Astrocyte (in vitro differentiated cells and primary cell): ENCODE results near the gene SUN1. TPM values are rescaled to one million over a fixed set of nuclear protein-coding genes. Genes with fewer than 3 reads are reported as not detected.

Experiments used
- DNase-seq: peaks from one replicate; pipeline ENCODE4 v3.0.0-alpha.2; 2010; ENCODE audit warnings: low read depth
- FAIRE-seq: peaks from 2 replicates; lab custom pipeline; 2011; peaks lifted over from hg19 to GRCh38; lab: Jason Lieb, UNC
- H2AFZ ChIP-seq: 2 replicates; pipeline ENCODE4 v1.6.0; 2012; ENCODE audit warnings: low read depth, low read length, inconsistent platforms
- H3K27ac ChIP-seq: 2 replicates; pipeline ENCODE4 v1.5.1; 2011; ENCODE audit warnings: low read depth, low read length, inconsistent platforms
- H3K27me3 ChIP-seq: 2 replicates; pipeline ENCODE4 v1.6.0; 2011; ENCODE audit warnings: low read length, inconsistent platforms; ENCODE audit not compliant: insufficient read depth
- H3K36me3 ChIP-seq: 2 replicates; pipeline ENCODE4 v1.5.1; 2011; ENCODE audit warnings: low read length, inconsistent platforms; ENCODE audit not compliant: insufficient read depth
- H3K4me1 ChIP-seq: 2 replicates; pipeline ENCODE4 v1.5.1; 2011; ENCODE audit warnings: low read length, inconsistent platforms; ENCODE audit not compliant: insufficient read depth
- H3K4me2 ChIP-seq: 2 replicates; pipeline ENCODE4 v1.6.0; 2012; ENCODE audit warnings: low read length, inconsistent platforms
- H3K4me3 ChIP-seq: 2 replicates; pipeline ENCODE4 v1.5.1; 2011; ENCODE audit warnings: low read depth, mild to moderate bottlenecking, low read length, inconsistent platforms; ENCODE audit not compliant: insufficient read depth
- H3K79me2 ChIP-seq: 2 replicates; pipeline ENCODE4 v1.6.0; 2012; ENCODE audit warnings: mild to moderate bottlenecking, low read length, inconsistent platforms; ENCODE audit not compliant: insufficient read depth
- H3K9ac ChIP-seq: 2 replicates; pipeline ENCODE4 v1.6.0; 2012; ENCODE audit warnings: mild to moderate bottlenecking, low read length, inconsistent platforms
- H3K9me3 ChIP-seq: 2 replicates; pipeline ENCODE4 v1.5.1; 2012; ENCODE audit warnings: low read depth, mild to moderate bottlenecking, low read length, inconsistent platforms; ENCODE audit not compliant: insufficient read depth
- H4K20me1 ChIP-seq: 2 replicates; pipeline ENCODE4 v1.6.0; 2012; ENCODE audit warnings: low read length, inconsistent platforms; ENCODE audit not compliant: insufficient read depth
- H3K27ac Mint-ChIP-seq: one replicate; pipeline ENCODE4 v1.8.0; 2021; ENCODE audit warnings: mild to moderate bottlenecking, mixed read lengths; ENCODE audit not compliant: unreplicated experiment
- H3K27me3 Mint-ChIP-seq: one replicate; pipeline ENCODE4 v1.8.0; 2021; ENCODE audit warnings: low read depth, mixed read lengths; ENCODE audit not compliant: unreplicated experiment
- H3K36me3 Mint-ChIP-seq: one replicate; pipeline ENCODE4 v1.8.0; 2021; ENCODE audit warnings: low read depth, mixed read lengths; ENCODE audit not compliant: unreplicated experiment
- H3K4me1 Mint-ChIP-seq: one replicate; pipeline ENCODE4 v1.8.0; 2021; ENCODE audit warnings: low read depth, mixed read lengths; ENCODE audit not compliant: unreplicated experiment
- H3K4me3 Mint-ChIP-seq: one replicate; pipeline ENCODE4 v1.8.0; 2021; ENCODE audit warnings: mild to moderate bottlenecking, moderate library complexity, mixed read lengths; ENCODE audit not compliant: unreplicated experiment
- H3K9me3 Mint-ChIP-seq: one replicate; pipeline ENCODE4 v1.8.0; 2021; ENCODE audit warnings: mild to moderate bottlenecking, mixed read lengths; ENCODE audit not compliant: unreplicated experiment
- EZH2 ChIP-seq: IDR thresholded peaks from 2 replicates; pipeline ENCODE4 v1.6.1; 2012; ENCODE audit warnings: mild to moderate bottlenecking, low read length, inconsistent platforms; ENCODE audit not compliant: insufficient read depth
- total RNA-seq: library from RNA; stranded (reverse); gene quantifications from 2 replicates; pipeline ENCODE4 v1.2.1, GENCODE V29; 2021
- TF ChIP-seq, protein P1 (sequence below): IDR thresholded peaks from 2 replicates; pipeline ENCODE4 v1.5.1; 2011; ENCODE audit warnings: low read depth, mild to moderate bottlenecking, inconsistent platforms, low read length, moderate library complexity; ENCODE audit not compliant: insufficient read depth

Gene SUN1
- total RNA-seq, 1 donor from 2014 or later = 121 TPM

DNA sequence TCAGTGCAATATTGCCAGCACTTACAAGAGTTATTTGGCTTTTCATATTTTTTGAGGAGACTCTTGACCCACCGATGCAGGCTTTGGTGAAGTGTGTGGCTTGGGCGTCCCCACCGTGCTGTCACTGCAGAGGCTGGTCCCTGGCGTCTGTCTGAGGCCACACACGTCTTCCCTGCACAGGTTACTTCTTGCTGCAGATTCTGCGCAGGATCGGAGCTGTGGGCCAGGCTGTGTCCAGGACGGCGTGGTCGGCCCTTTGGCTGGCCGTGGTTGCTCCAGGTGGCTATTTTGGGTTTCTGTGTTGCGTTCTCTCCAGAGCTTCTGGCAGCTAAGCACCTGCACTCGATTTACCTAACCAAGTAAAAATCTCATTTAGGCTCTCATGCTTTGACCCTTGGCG is 18.9 kb downstream of the SUN1 start:
- FAIRE-seq (no peak), DNase-seq (no peak)
- H3K36me3 ChIP-seq = peaks cover 24% of the 10 kb centered on the region
- TF ChIP-seq, protein P1, sequence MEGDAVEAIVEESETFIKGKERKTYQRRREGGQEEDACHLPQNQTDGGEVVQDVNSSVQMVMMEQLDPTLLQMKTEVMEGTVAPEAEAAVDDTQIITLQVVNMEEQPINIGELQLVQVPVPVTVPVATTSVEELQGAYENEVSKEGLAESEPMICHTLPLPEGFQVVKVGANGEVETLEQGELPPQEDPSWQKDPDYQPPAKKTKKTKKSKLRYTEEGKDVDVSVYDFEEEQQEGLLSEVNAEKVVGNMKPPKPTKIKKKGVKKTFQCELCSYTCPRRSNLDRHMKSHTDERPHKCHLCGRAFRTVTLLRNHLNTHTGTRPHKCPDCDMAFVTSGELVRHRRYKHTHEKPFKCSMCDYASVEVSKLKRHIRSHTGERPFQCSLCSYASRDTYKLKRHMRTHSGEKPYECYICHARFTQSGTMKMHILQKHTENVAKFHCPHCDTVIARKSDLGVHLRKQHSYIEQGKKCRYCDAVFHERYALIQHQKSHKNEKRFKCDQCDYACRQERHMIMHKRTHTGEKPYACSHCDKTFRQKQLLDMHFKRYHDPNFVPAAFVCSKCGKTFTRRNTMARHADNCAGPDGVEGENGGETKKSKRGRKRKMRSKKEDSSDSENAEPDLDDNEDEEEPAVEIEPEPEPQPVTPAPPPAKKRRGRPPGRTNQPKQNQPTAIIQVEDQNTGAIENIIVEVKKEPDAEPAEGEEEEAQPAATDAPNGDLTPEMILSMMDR = no peak
- TF ChIP-seq EZH2 = no peak
- H3K27ac Mint-ChIP-seq = no peak overlapping the region
- H3K4me3 Mint-ChIP-seq = no peak overlapping the region
- no peak overlapping the region for H2AFZ ChIP-seq
- no peaks in the 10 kb centered on the region for H3K27me3 ChIP-seq
- H4K20me1 ChIP-seq = peaks cover 28% of the 10 kb centered on the region
- no peaks in the 10 kb centered on the region for H3K9me3 ChIP-seq
- H3K4me1 ChIP-seq = no peaks in the 10 kb centered on the region
- no peaks in the 10 kb centered on the region for H3K4me1 Mint-ChIP-seq
- peaks cover 14% of the 10 kb centered on the region for H3K79me2 ChIP-seq
- H3K27me3 Mint-ChIP-seq = no peaks in the 10 kb centered on the region
- H3K4me2 ChIP-seq = no peak overlapping the region
- H3K9ac ChIP-seq = no peak overlapping the region
- H3K36me3 Mint-ChIP-seq = peaks cover 28% of the 10 kb centered on the region
- H3K9me3 Mint-ChIP-seq = peaks cover 3% of the 10 kb centered on the region
- H3K27ac ChIP-seq = no peak overlapping the region
- no peak overlapping the region for H3K4me3 ChIP-seq

- H3K27me3 ChIP-seq = no peaks in the 10 kb centered on the region
- H3K4me1 ChIP-seq = no peaks in the 10 kb centered on the region
- H3K4me3 ChIP-seq = no peak overlapping the region
- H3K4me3 Mint-ChIP-seq = no peak overlapping the region
- H3K79me2 ChIP-seq = peaks cover 11% of the 10 kb centered on the region
- H2AFZ ChIP-seq = no peak overlapping the region
- no peak for FAIRE-seq
- no peak overlapping the region for H3K4me2 ChIP-seq
- H3K9ac ChIP-seq = no peak overlapping the region
- no peak overlapping the region for H3K27ac Mint-ChIP-seq
- TF ChIP-seq, protein P1 = no peak
- TF ChIP-seq EZH2 = no peak
- H3K36me3 ChIP-seq = peaks cover 28% of the 10 kb centered on the region
- no peaks in the 10 kb centered on the region for H3K4me1 Mint-ChIP-seq
- H4K20me1 ChIP-seq = peaks cover 24% of the 10 kb centered on the region
- peaks cover 27% of the 10 kb centered on the region for H3K36me3 Mint-ChIP-seq
- H3K9me3 ChIP-seq = no peaks in the 10 kb centered on the region
- no peak overlapping the region for H3K27ac ChIP-seq
- no peaks in the 10 kb centered on the region for H3K9me3 Mint-ChIP-seq
- no peaks in the 10 kb centered on the region for H3K27me3 Mint-ChIP-seq
- DNase-seq = no peak
These were observed 21.3 kb downstream of the SUN1 start for GRCh38 chr7:853366-854117.
